K562 (cell line): ENCODE data around the gene TLR5. TPM values are rescaled to one million over a fixed set of nuclear protein-coding genes. Genes with fewer than 3 reads are reported as not detected.

ENCODE experiments used
- ATAC-seq: fragments of 200-7000 bp; cut with Tn5 transposase; 3 replicates; pipeline ENCODE4 v1.9.1; 2020; ENCODE audit warnings: moderate library complexity
- BruUV-seq: library from RNA; stranded (reverse); fragments of 400-500 nt; replicated peaks from 2 replicates; lab custom pipeline; 2021; lab: Mats Ljungman, UMichigan
- CTCF ChIA-PET: fragments of 300-600 bp; formaldehyde crosslinking; extraction: SDS; loops from one replicate; lab custom pipeline; 2021; ENCODE audit warnings: low intra/inter-chr PET ratio; lab: Yijun Ruan, JAX
- POLR2A ChIA-PET: fragments of 300-600, 350-650 bp; sonication (Branson Sonifier 250); formaldehyde crosslinking; extraction: SDS; loops from one replicate; lab custom pipeline; 2021; ENCODE audit warnings: antibody characterized with exemption, inconsistent platforms; lab: Yijun Ruan, JAX
- DNase-seq, 4 experiments: peaks; one replicate each; pipeline versions ENCODE4 v3.0.0 to v3.0.0-alpha.2; 2011 to 2018; ENCODE audit warnings: low spot score in 3 of 4, mixed read lengths in 3 of 4; ENCODE audit errors: extremely low read depth in 1 of 4
- FAIRE-seq: peaks from 2 replicates; lab custom pipeline; 2011; peaks lifted over from hg19 to GRCh38; lab: Jason Lieb, UNC
- H2AFZ ChIP-seq: 2 replicates; pipeline ENCODE4 v1.6.0; 2011; ENCODE audit warnings: low read depth, low read length, control low read depth, inconsistent platforms
- H3K27ac ChIP-seq: fragments of 200-600 bp; 3 replicates; pipeline ENCODE4 v1.8.0; 2011; ENCODE audit warnings: low read depth, mild to moderate bottlenecking, control low read depth, inconsistent platforms, low read length, moderate library complexity, mixed read lengths; ENCODE audit errors: extremely low read depth
- H3K27me3 ChIP-seq, 2 experiments: fragments of 300-600 bp in 1 of 2; 2 replicates in 1 of 2; 3 replicates in 1 of 2; pipeline versions ENCODE4 v1.6.0 to v1.8.0; 2011; ENCODE audit warnings: inconsistent platforms in 2 of 2, low read length in 2 of 2, mild to moderate bottlenecking in 1 of 2, mixed read lengths in 1 of 2, moderate library complexity in 1 of 2; ENCODE audit not compliant: control insufficient read depth in 2 of 2, insufficient read depth in 2 of 2
- H3K36me3 ChIP-seq: fragments of 300-600 bp; 3 replicates; pipeline ENCODE4 v1.8.0; 2011; ENCODE audit warnings: mild to moderate bottlenecking, low read length, inconsistent platforms; ENCODE audit not compliant: control insufficient read depth, insufficient read depth
- H3K4me1 ChIP-seq, 2 experiments: fragments of 200-600 bp in 1 of 2; replicated peaks in 1 of 2; 2 replicates in 1 of 2; 3 replicates in 1 of 2; pipeline versions ENCODE4 v1.5.1 to v1.8.0; 2011; ENCODE audit warnings: inconsistent platforms in 2 of 2, low read length in 2 of 2, mild to moderate bottlenecking in 1 of 2, mixed read lengths in 1 of 2, moderate library complexity in 1 of 2; ENCODE audit not compliant: control insufficient read depth in 2 of 2, insufficient read depth in 2 of 2
- H3K4me2 ChIP-seq: 2 replicates; pipeline ENCODE4 v1.6.1; 2011; ENCODE audit warnings: low read length, control low read depth, inconsistent platforms, mixed read lengths; ENCODE audit not compliant: insufficient read depth
- H3K4me3 ChIP-seq: fragments of 200-600 bp; sonication (generic), shearing (Covaris generic); 2 replicates; pipeline ENCODE4 v1.5.1; 2016; ENCODE audit warnings: control low read depth, inconsistent platforms
- H3K79me2 ChIP-seq: fragments of 200-600 bp; 3 replicates; pipeline ENCODE4 v1.8.0; 2011; ENCODE audit warnings: low read length, inconsistent platforms; ENCODE audit not compliant: control insufficient read depth, insufficient read depth
- H3K9ac ChIP-seq, 2 experiments: 2 replicates each; pipeline versions ENCODE4 v1.6.0 to v1.6.1; 2011; ENCODE audit warnings: low read depth in 2 of 2, low read length in 2 of 2, control low read depth in 1 of 2, inconsistent platforms in 1 of 2, mild to moderate bottlenecking in 1 of 2, mixed read lengths in 1 of 2; ENCODE audit not compliant: insufficient read depth in 1 of 2
- H3K9me1 ChIP-seq: one replicate; pipeline ENCODE4 v1.6.0; 2011; ENCODE audit warnings: inconsistent platforms, mild to moderate bottlenecking, low read length, moderate library complexity; ENCODE audit not compliant: control insufficient read depth, insufficient read depth
- H3K9me3 ChIP-seq: replicated peaks from 2 replicates; pipeline ENCODE4 v1.5.1; 2011; ENCODE audit warnings: low read depth, low read length, inconsistent platforms; ENCODE audit not compliant: control insufficient read depth, insufficient read depth
- H4K20me1 ChIP-seq: replicated peaks from 2 replicates; pipeline ENCODE4 v1.6.1; 2011; ENCODE audit warnings: low read length, inconsistent platforms, mixed read lengths; ENCODE audit not compliant: control insufficient read depth, insufficient read depth
- CEBPB ChIP-seq: fragments of 450-650 bp; IDR thresholded peaks from 2 replicates; pipeline ENCODE4 v1.6.1; 2016; ENCODE audit warnings: missing genetic modification characterization, missing compliant biosample characterization
- CEBPG ChIP-seq, 3 experiments: fragments of 200-800 bp in 1 of 3; sonication (Bioruptor generic) in 1 of 3; sonication (generic) in 1 of 3; formaldehyde crosslinking in 1 of 3; IDR thresholded peaks in 2 of 3; conservative IDR thresholded peaks in 1 of 3; 2 replicates each; pipeline versions ENCODE4 v1.6.1 to v1.8.0; 2016 to 2022; ENCODE audit warnings: missing compliant biosample characterization in 2 of 3, missing genetic modification characterization in 2 of 3, mild to moderate bottlenecking in 1 of 3, missing genetic modification reagents in 1 of 3
- RBM34 ChIP-seq: fragments of 200-400 bp; formaldehyde crosslinking; IDR thresholded peaks from 2 replicates; pipeline ENCODE4 v1.6.1; 2018; ENCODE audit warnings: low read length, borderline replicate concordance; ENCODE audit not compliant: insufficient read depth
- TRIM24 ChIP-seq, 2 experiments: fragments of 450-650 bp; IDR thresholded peaks; 2 replicates each; pipeline ENCODE4 v1.6.1; 2016
- ZNF76 ChIP-seq: fragments of 250-450 bp; sonication (Bioruptor Pico); IDR thresholded peaks from 2 replicates; pipeline ENCODE4 v1.4.0; 2020; ENCODE audit warnings: mild to moderate bottlenecking, moderate library complexity, borderline replicate concordance
- WGBS: fragments of 100-300 bp; shearing (Covaris generic); methylation state at CpG from one replicate; pipeline ENCODE4 v1.1.6; 2016; ENCODE audit warnings: low coverage, mixed read lengths; ENCODE audit not compliant: insufficient coverage; ENCODE audit errors: missing lambda C conversion rate; 5-methylcytosine and 5-hydroxymethylcytosine counted together
- in situ Hi-C: fragments of 300-500 bp; cut with MboI; formaldehyde crosslinking; loops from 4 replicates; pipeline ENCODE4 v1.15.0; 2018; ENCODE audit warnings: inconsistent platforms, mixed read lengths
- intact Hi-C: fragments of 100-400 bp; cut with micrococcal nuclease; formaldehyde crosslinking; loops from 2 replicates; pipeline ENCODE4 v1.14.2; 2022
- polyA plus RNA-seq, 8 experiments: library from polyadenylated mRNA; depleted of rRNA in 4 of 8; stranded (reverse) in 5 of 8; unstranded in 3 of 8; fragments of >200 nt; fragmentation: Nextera tagmentation in 2 of 8; fragmentation: Illumina TruSeq in 1 of 8; extraction: Ambion mirVana in 2 of 8; extraction: Trizol in 1 of 8; gene quantifications; 2 replicates each; pipeline versions ENCODE4 v1.2.1 to v1.2.3, GENCODE V29; 2011 to 2014; ENCODE audit warnings: inconsistent platforms in 1 of 8, missing spikeins in 1 of 8
- total RNA-seq, 7 experiments: library from RNA; depleted of rRNA in 6 of 7; stranded (reverse); fragments of >200 nt in 6 of 7; fragmentation: Illumina TruSeq in 2 of 7; extraction: Trizol in 2 of 7; gene quantifications; 2 replicates each; pipeline versions ENCODE4 v1.2.1 to v1.2.3, GENCODE V29; 2011 to 2021; ENCODE audit warnings: low replicate concordance in 1 of 7
- TF ChIP-seq, protein P1 (sequence below): IDR thresholded peaks from 2 replicates; pipeline ENCODE4 v1.6.1; 2011; ENCODE audit not compliant: insufficient read length; ENCODE audit errors: extremely low read depth
- TF ChIP-seq, protein P2 (sequence below): fragments of 450-650 bp; IDR thresholded peaks from 2 replicates; pipeline ENCODE4 v1.6.1; 2016; ENCODE audit warnings: missing biosample characterization, missing genetic modification characterization

The TLR5 gene
- total and polyA plus RNA-seq, 9 of the 15 experiments (the other 6 are each of a cell fraction or from before 2014, with no cell fraction given): 0.93 to 7.4 (median 1.9) TPM

DNA sequence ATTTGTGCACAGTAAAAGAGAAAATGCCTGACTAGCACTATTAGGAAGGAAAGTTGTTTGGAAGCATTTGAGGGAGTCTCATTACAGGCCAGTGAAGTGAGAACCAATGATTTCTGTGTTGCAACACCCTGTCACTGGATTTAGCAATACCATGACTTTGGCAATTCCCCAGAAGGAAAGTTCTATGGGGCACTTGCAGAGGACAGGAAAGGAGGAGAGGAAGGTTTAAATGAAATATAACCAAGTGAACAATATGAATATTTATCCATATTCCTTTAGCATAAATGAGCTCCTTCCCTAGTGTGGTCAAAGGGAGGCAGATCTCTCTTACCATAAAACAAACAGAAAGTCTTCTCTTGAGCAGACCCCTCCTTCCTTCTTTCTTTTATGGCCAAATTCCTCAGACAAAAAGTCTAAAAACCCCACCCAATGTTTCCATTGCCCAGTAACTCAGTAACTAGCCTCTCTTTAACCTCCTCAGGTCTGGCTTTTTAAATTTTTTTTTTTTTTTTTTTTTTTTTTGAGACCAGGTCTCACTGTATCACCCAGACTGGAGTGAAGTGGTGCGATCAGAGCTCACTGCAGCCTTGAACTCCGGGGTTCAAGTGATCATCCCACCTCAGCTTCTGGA lies 5.5 kb downstream of the TLR5 start:
- FAIRE-seq (no peak), ATAC-seq (no peak), DNase-seq (no peak)
- CTCF ChIA-PET: interaction anchor here (0.6 kb wide), 1 partner anchor 420 kb away, joined by 4 read pairs; no protein-coding TSS in a partner anchor
- H2AFZ ChIP-seq: no peak overlapping the region
- WGBS: 23% methylated on average over 2 of the region's 2 CpGs
- no peaks in the 10 kb centered on the region for H3K79me2 ChIP-seq
- intact Hi-C loops (loop anchor here (10.0 kb wide), 1 partner anchor 207 kb away; no protein-coding TSS in a partner anchor), in situ Hi-C loops (loop anchor here (25.0 kb wide), 1 partner anchor 550 kb away; no protein-coding TSS in a partner anchor)
- no peaks in the 10 kb centered on the region for H3K36me3 ChIP-seq
- TF ChIP-seq, protein P1, sequence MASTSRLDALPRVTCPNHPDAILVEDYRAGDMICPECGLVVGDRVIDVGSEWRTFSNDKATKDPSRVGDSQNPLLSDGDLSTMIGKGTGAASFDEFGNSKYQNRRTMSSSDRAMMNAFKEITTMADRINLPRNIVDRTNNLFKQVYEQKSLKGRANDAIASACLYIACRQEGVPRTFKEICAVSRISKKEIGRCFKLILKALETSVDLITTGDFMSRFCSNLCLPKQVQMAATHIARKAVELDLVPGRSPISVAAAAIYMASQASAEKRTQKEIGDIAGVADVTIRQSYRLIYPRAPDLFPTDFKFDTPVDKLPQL: no peak
- TF ChIP-seq, protein P2, sequence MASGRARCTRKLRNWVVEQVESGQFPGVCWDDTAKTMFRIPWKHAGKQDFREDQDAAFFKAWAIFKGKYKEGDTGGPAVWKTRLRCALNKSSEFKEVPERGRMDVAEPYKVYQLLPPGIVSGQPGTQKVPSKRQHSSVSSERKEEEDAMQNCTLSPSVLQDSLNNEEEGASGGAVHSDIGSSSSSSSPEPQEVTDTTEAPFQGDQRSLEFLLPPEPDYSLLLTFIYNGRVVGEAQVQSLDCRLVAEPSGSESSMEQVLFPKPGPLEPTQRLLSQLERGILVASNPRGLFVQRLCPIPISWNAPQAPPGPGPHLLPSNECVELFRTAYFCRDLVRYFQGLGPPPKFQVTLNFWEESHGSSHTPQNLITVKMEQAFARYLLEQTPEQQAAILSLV: 0 out of 2 replicates have a peak, but pooled peaks have one; percentile 33
- TF ChIP-seq CEBPG (CRISPR knock-in tag; IDR thresholded peaks at IDR 0.05) (peak; percentile 69), CEBPG (tag; conservative IDR thresholded peaks at IDR 0.05 in 1 of 2, IDR thresholded peaks at IDR 0.05 in 1 of 2) (peak; percentile 89 to 97), RBM34 (no peak), CEBPB (tag) (peak; percentile 97), ZNF76 (CRISPR knock-in tag) (no peak), TRIM24 (IDR thresholded peaks at IDR 0.05) (peak; percentile 58 to 63; a peak in 3 of 4 replicates)
- H3K4me2 ChIP-seq: no peak overlapping the region
- no peaks in the 10 kb centered on the region for H3K9me3 ChIP-seq
- BruUV-seq: no TSS peak
- no peaks in the 10 kb centered on the region for H3K9me1 ChIP-seq
- H3K27me3 ChIP-seq: peaks cover 2 to 19% of the 10 kb centered on the region in 2 experiments; a peak in 2 of 5 replicates
- H4K20me1 ChIP-seq: no peaks in the 10 kb centered on the region
- no peak overlapping the region for H3K9ac ChIP-seq
- POLR2A ChIA-PET: interaction anchor here (0.6 kb wide), 1 partner anchor 145 kb away, joined by 3 read pairs; no protein-coding TSS in a partner anchor
- H3K4me1 ChIP-seq: peaks cover 8 to 12% of the 10 kb centered on the region in 2 experiments; a peak in 4 of 5 replicates
- no peak overlapping the region for H3K27ac ChIP-seq
- no peak overlapping the region for H3K4me3 ChIP-seq
